Pancreas (tissue), 10 donors: ENCODE data around the gene SHTN1. TPM values are rescaled to one million over a fixed set of nuclear protein-coding genes. Genes with fewer than 3 reads are reported as not detected.

Experiments used
- ATAC-seq, 4 donors: fragments of 200-7000 bp; cut with Tn5 transposase; one replicate each; pipeline versions ENCODE4 v1.8.0 to v1.9.1; 2020; ENCODE audit warnings: mild to moderate bottlenecking in 4 of 4, moderate library complexity in 4 of 4
- DNase-seq, 6 donors: peaks; one replicate each; pipeline ENCODE4 v3.0.0-alpha.2; 2020
- FAIRE-seq: peaks from 2 replicates; lab custom pipeline; 2012; peaks lifted over from hg19 to GRCh38; lab: Jason Lieb, UNC
- H3K27ac ChIP-seq, 4 donors: fragments of 200-600 bp; sonication (generic); 1 replicate in 3 of 4; 2 replicates in 1 of 4; pipeline versions ENCODE4 v1.5.0 to v1.8.0; 2020
- H3K27me3 ChIP-seq, 4 donors: fragments of 200-600 bp; one replicate each; pipeline ENCODE4 v1.8.0; 2021
- H3K36me3 ChIP-seq, 3 donors: fragments of 200-600 bp; sonication (generic) in 1 of 3; one replicate each; pipeline versions ENCODE4 v1.5.0 to v1.8.0; 2020 to 2021
- H3K4me1 ChIP-seq, 3 donors: fragments of 200-600 bp; one replicate each; pipeline ENCODE4 v1.8.0; 2021
- H3K4me3 ChIP-seq, 4 donors: fragments of 200-600 bp; sonication (generic) in 2 of 4; one replicate each; pipeline versions ENCODE4 v1.5.0 to v1.8.0; 2020 to 2021
- H3K9me3 ChIP-seq, 4 donors: fragments of 200-600 bp; one replicate each; pipeline ENCODE4 v1.8.0; 2021
- CTCF ChIP-seq, 4 donors: fragments of 200-600 bp; sonication (generic) in 3 of 4; IDR thresholded peaks; one replicate each; pipeline versions ENCODE4 v1.5.0 to v1.8.0; 2021; ENCODE audit warnings: antibody characterized with exemption in 4 of 4
- WGBS, 2 donors: extraction: QIAGEN DNeasy Blood & Tissue Kit; methylation state at CpG; one replicate each; pipeline ENCODE4 v1.1.7; 2013; 5-methylcytosine and 5-hydroxymethylcytosine counted together
- intact Hi-C, 3 donors: fragments of 100-400 bp; cut with DNase I; formaldehyde crosslinking; loops; one replicate each; pipeline versions ENCODE4 v1.11.1 to v1.14.2; 2022
- polyA plus RNA-seq, 2 donors: library from polyadenylated mRNA; stranded (reverse); fragments of 200-250 nt; gene quantifications; one replicate each; pipeline ENCODE4 v1.2.3, GENCODE V29; 2013
- total RNA-seq, 6 donors: library from RNA; stranded (reverse); fragmentation: NEBNext Ultra II Directional in 4 of 6; extraction: Animal tissue kit (Norgen Biotek cat#: 25700) in 4 of 6; gene quantifications; one replicate each; pipeline versions ENCODE4 v1.2.1 to v1.2.4, GENCODE V29; 2021 to 2023
- donor health status: healthy with polysubstance abuse.
- donor health status: DM: no; HTN: no; CAD: no; lungs with moderate emphysema.
- donor health status: DM: no; HTN: no; CAD: no.
- donor health status: control.
- donor health status: control.
- donor health status: Bipolar disorder and iron deficiency.
- donor health status: DM: yes; HTN: yes; CAD: no.
- donor health status: DM: no; HTN: no; CAD: no.
- donor health status: DM: no; HTN: no; CAD: no.
- donor health status: DM: yes; HTN: yes; CAD: no.

The SHTN1 gene
- total and polyA plus RNA-seq, 8 donors, result 12.7 to 31.6 (median 20.2) TPM

DNA sequence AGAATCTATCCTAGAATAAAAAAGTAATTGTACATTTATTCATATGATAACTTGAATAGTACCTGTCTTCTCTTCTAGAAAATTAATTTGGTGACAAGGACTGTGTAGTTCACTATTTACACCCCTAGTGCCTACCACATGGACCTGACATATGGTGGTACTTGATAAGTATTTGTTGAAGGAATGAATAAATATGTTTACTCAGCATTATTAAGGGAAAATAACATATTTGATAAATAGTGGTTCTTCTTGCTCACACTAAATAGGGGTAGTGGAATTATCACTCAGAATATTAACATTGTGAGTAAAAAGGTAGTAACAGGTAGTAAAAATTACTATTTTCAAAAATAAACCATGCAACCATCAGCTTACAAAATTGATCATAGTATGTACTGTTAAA lies 2.8 kb downstream of the SHTN1 start:
- H3K27ac ChIP-seq, result no peak overlapping the region
- intact Hi-C loops, result no loop called here
- ATAC-seq, result no peak
- peaks cover 19 to 30% (median 22%) of the 10 kb centered on the region in 3 donors for H3K4me1 ChIP-seq
- H3K27me3 ChIP-seq, result no peaks in the 10 kb centered on the region
- H3K36me3 ChIP-seq, result no peaks in the 10 kb centered on the region
- TF ChIP-seq CTCF (IDR thresholded peaks at IDR 0.05), result no peak
- H3K9me3 ChIP-seq, result no peaks in the 10 kb centered on the region
- DNase-seq, result no peak
- H3K4me3 ChIP-seq, result no peak overlapping the region
- FAIRE-seq, result no peak

DNA sequence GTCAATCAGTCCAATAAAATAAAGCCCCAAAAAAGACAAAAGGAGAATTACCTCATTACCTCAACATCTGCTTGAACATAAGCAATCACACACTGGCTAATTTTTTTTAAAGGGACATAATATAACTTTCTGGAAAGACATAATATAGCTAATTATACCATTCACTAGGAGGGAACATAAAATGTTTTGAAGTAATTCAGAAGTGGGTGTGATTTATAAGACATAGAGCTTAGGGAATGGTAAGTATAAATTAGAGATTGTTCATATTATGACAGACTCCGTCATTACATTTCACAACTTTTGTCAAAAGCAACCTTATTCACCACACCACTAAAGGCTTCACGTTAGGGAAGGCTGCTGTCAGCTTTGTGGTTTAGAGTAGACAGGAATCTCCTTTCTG lies 3.8 kb downstream of the SHTN1 start:
- Histone ChIP-seq H3K9me3 (no peaks in the 10 kb centered on the region), H3K4me3 (no peak overlapping the region), H3K27me3 (no peaks in the 10 kb centered on the region), H3K27ac (no peak overlapping the region), H3K4me1 (peaks cover 22 to 28% (median 24%) of the 10 kb centered on the region in 3 donors), H3K36me3 (no peaks in the 10 kb centered on the region)
- intact Hi-C loops, result no loop called here
- WGBS, 2 donors, result 85 to 86% methylated on average over 2 of the region's 2 CpGs
- DNase-seq, result no peak
- no peak for ATAC-seq
- TF ChIP-seq CTCF (IDR thresholded peaks at IDR 0.05), result no peak
- no peak for FAIRE-seq

- Histone ChIP-seq H3K9me3 (no peaks in the 10 kb centered on the region), H3K4me3 (no peak overlapping the region), H3K36me3 (no peaks in the 10 kb centered on the region), H3K4me1 (peaks cover 22 to 29% (median 29%) of the 10 kb centered on the region in 3 donors), H3K27ac (no peak overlapping the region), H3K27me3 (no peaks in the 10 kb centered on the region)
- ATAC-seq (no peak), FAIRE-seq (no peak), DNase-seq (no peak)
- TF ChIP-seq CTCF (IDR thresholded peaks at IDR 0.05), result no peak
- intact Hi-C loops, result no loop called here
- WGBS, 2 donors, result 67 to 71% methylated on average over 2 of the region's 2 CpGs
Measured at GRCh38 chr10:117000580-117000979, 4.4 kb downstream of the SHTN1 start.

GRCh38 chr10:116998172-116998571 lies 6.8 kb downstream of the SHTN1 start:
- H3K36me3 ChIP-seq, result no peaks in the 10 kb centered on the region
- H3K27me3 ChIP-seq, result no peaks in the 10 kb centered on the region
- peaks cover 22 to 40% (median 38%) of the 10 kb centered on the region in 3 donors for H3K4me1 ChIP-seq
- DNase-seq (no peak), ATAC-seq (no peak), FAIRE-seq (no peak)
- intact Hi-C loops, result no loop called here
- 95 to 98% methylated on average over 4 of the region's 4 CpGs for WGBS, 2 donors
- no peak for TF ChIP-seq CTCF (IDR thresholded peaks at IDR 0.05)
- no peaks in the 10 kb centered on the region for H3K9me3 ChIP-seq
- no peak overlapping the region for H3K4me3 ChIP-seq
- no peak overlapping the region for H3K27ac ChIP-seq

DNA sequence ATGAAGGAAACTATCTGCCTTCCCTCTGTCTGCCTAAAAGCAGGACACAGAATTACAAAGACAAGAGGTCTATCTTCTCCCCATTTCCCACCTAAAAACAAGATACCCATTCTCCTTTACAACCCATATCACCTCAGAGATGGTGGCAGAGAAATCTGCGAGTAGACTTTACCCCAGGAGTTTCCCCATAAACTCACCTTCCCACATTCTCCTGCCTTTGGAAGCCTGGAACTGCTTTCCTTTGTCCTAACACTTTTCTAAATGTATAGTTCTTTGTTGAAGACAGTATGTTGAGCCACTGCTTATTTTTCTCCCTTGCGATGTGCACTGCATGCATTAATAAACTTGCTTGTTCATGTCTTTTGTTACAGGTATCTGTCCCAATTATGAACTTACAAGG lies 8.0 kb downstream of the SHTN1 start:
- FAIRE-seq (no peak), ATAC-seq (no peak), DNase-seq (no peak)
- peaks cover 11 to 30% (median 26%) of the 10 kb centered on the region in 3 donors for H3K4me1 ChIP-seq
- no peak for TF ChIP-seq CTCF (IDR thresholded peaks at IDR 0.05)
- intact Hi-C loops, result no loop called here
- no peaks in the 10 kb centered on the region for H3K9me3 ChIP-seq
- WGBS, 2 donors, result 97 to 98% methylated on average over 2 of the region's 2 CpGs
- H3K27ac ChIP-seq, result no peak overlapping the region
- no peak overlapping the region for H3K4me3 ChIP-seq
- no peaks in the 10 kb centered on the region for H3K36me3 ChIP-seq
- no peaks in the 10 kb centered on the region for H3K27me3 ChIP-seq
